ENCODE measurements around the gene CDC73. TPM values are rescaled to one million over a fixed set of nuclear protein-coding genes. Genes with fewer than 3 reads are reported as not detected.

CDC73 gene
- total RNA-seq, 2 experiments from 2014 or later = 65.4 to 66.5 TPM

DNA sequence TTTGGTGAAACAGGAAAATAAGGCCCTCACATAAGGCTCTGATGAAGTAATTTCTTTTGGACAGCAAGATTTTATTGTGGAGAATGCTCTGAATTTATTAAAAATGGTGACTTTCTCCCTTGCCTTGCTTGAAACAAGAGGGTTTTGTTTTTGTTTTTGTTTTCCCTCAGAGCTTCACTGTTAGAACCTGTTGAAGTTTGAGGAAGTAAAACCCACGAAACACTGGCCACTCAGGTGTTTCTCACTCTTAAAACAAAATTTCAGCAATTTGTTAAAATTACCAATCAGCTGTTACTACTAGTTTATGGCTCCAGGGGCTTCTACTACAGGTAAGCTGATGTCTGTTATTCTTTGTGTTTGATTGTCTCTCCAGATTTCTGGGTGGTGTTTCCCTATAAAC lies 177.2 kb downstream of the CDC73 start:
- CTCF ChIA-PET = no interaction called here
- no peak overlapping the region for H3K4me3 Mint-ChIP-seq

GRCh38 chr1:193301746-193302145 lies 179.9 kb downstream of the CDC73 start:
- no peaks in the 10 kb centered on the region for H3K36me3 ChIP-seq (ENCODE audit: insufficient read depth, low read length)
- no peak overlapping the region for H3K4me3 ChIP-seq (ENCODE audit: low read length)
- POLR2A ChIA-PET = no interaction called here
- intact Hi-C loops (cut with DNase I, micrococcal nuclease) = no loop called here
- H3K36me3 Mint-ChIP-seq (ENCODE audit: low read depth) = no peaks in the 10 kb centered on the region
- no peak overlapping the region for H3K27ac Mint-ChIP-seq
- H3K27ac ChIP-seq (ENCODE audit: low read depth in 1 of 2, low read length in 2 of 2) = no peak overlapping the region
- no peaks in the 10 kb centered on the region for H3K4me1 ChIP-seq (ENCODE audit: insufficient read depth, low read length)
- H3K9me3 ChIP-seq (ENCODE audit: control insufficient read depth in 1 of 2, insufficient read depth in 1 of 2, low read length in 2 of 2) = no peaks in the 10 kb centered on the region
- ATAC-seq (ENCODE audit: poor library complexity) = no peak
- CTCF ChIA-PET = no interaction called here
- H3K27me3 Mint-ChIP-seq = no peaks in the 10 kb centered on the region
- DNase-seq = no peak
- peaks cover 5% of the 10 kb centered on the region for H3K9me3 Mint-ChIP-seq
- TF ChIP-seq, protein P1, sequence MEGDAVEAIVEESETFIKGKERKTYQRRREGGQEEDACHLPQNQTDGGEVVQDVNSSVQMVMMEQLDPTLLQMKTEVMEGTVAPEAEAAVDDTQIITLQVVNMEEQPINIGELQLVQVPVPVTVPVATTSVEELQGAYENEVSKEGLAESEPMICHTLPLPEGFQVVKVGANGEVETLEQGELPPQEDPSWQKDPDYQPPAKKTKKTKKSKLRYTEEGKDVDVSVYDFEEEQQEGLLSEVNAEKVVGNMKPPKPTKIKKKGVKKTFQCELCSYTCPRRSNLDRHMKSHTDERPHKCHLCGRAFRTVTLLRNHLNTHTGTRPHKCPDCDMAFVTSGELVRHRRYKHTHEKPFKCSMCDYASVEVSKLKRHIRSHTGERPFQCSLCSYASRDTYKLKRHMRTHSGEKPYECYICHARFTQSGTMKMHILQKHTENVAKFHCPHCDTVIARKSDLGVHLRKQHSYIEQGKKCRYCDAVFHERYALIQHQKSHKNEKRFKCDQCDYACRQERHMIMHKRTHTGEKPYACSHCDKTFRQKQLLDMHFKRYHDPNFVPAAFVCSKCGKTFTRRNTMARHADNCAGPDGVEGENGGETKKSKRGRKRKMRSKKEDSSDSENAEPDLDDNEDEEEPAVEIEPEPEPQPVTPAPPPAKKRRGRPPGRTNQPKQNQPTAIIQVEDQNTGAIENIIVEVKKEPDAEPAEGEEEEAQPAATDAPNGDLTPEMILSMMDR (IDR thresholded peaks at IDR 0.05) = no peak
- H3K4me1 Mint-ChIP-seq (ENCODE audit: low read depth) = no peaks in the 10 kb centered on the region
- H3K27me3 ChIP-seq (ENCODE audit: control insufficient read depth in 1 of 2, insufficient read depth in 2 of 2, low read length in 2 of 2) = no peaks in the 10 kb centered on the region
- no peak overlapping the region for H3K4me3 Mint-ChIP-seq

More for the DNA sequence above, 177.2 kb downstream of the CDC73 start:
- peaks cover 10% of the 10 kb centered on the region for H3K9me3 Mint-ChIP-seq
- Histone ChIP-seq H3K27ac (ENCODE audit: low read depth in 1 of 2, low read length in 2 of 2) (no peak overlapping the region), H3K4me1 (ENCODE audit: insufficient read depth, low read length) (no peaks in the 10 kb centered on the region), H3K4me3 (ENCODE audit: low read length) (no peak overlapping the region), H3K27me3 (ENCODE audit: control insufficient read depth in 1 of 2, insufficient read depth in 2 of 2, low read length in 2 of 2) (no peaks in the 10 kb centered on the region), H3K9me3 (ENCODE audit: control insufficient read depth in 1 of 2, insufficient read depth in 1 of 2, low read length in 2 of 2) (no peaks in the 10 kb centered on the region), H3K36me3 (ENCODE audit: insufficient read depth, low read length) (no peaks in the 10 kb centered on the region)
- ATAC-seq (ENCODE audit: poor library complexity) (no peak), DNase-seq (no peak)
- H3K27ac Mint-ChIP-seq = no peak overlapping the region
- no peaks in the 10 kb centered on the region for H3K4me1 Mint-ChIP-seq (ENCODE audit: low read depth)
- no peaks in the 10 kb centered on the region for H3K36me3 Mint-ChIP-seq (ENCODE audit: low read depth)
- H3K27me3 Mint-ChIP-seq = no peaks in the 10 kb centered on the region
- TF ChIP-seq, protein P1 (IDR thresholded peaks at IDR 0.05) = no peak
- intact Hi-C loops (cut with DNase I, micrococcal nuclease) = no loop called here
- POLR2A ChIA-PET = no interaction called here

- Histone ChIP-seq H3K27me3 (ENCODE audit: control insufficient read depth in 1 of 2, insufficient read depth in 2 of 2, low read length in 2 of 2) (no peaks in the 10 kb centered on the region), H3K36me3 (ENCODE audit: insufficient read depth, low read length) (no peaks in the 10 kb centered on the region), H3K27ac (ENCODE audit: low read depth in 1 of 2, low read length in 2 of 2) (no peak overlapping the region), H3K4me1 (ENCODE audit: insufficient read depth, low read length) (no peaks in the 10 kb centered on the region), H3K9me3 (ENCODE audit: control insufficient read depth in 1 of 2, insufficient read depth in 1 of 2, low read length in 2 of 2) (no peaks in the 10 kb centered on the region), H3K4me3 (ENCODE audit: low read length) (no peak overlapping the region)
- ATAC-seq (ENCODE audit: poor library complexity) (no peak), DNase-seq (no peak)
- intact Hi-C loops (cut with DNase I, micrococcal nuclease) = no loop called here
- H3K9me3 Mint-ChIP-seq = no peaks in the 10 kb centered on the region
- CTCF ChIA-PET = no interaction called here
- H3K27me3 Mint-ChIP-seq = no peaks in the 10 kb centered on the region
- no peak overlapping the region for H3K27ac Mint-ChIP-seq
- no peak overlapping the region for H3K4me3 Mint-ChIP-seq
- TF ChIP-seq, protein P1 (IDR thresholded peaks at IDR 0.05) = no peak
- no peaks in the 10 kb centered on the region for H3K4me1 Mint-ChIP-seq (ENCODE audit: low read depth)
- POLR2A ChIA-PET = no interaction called here
- no peaks in the 10 kb centered on the region for H3K36me3 Mint-ChIP-seq (ENCODE audit: low read depth)
Measured at GRCh38 chr1:193303849-193304248, 182.0 kb downstream of the CDC73 start.

Small RNA genes within 50 kb of the gene (microRNA-seq; reads per million reads assigned to microRNA genes)
- gene MIR1278 (ENCODE audit: borderline microRNAs expressed, borderline replicate concordance) = not detected

Other genes with a start within 250 kb of the CDC73 start
- gene UCHL5, start 62.7 kb upstream of the CDC73 start, total RNA-seq = 10 to 100 TPM; 16.4 to 19.2 TPM
- 10 to 100 TPM; 46.1 to 46.3 TPM for gene RO60, start 62.4 kb upstream of the CDC73 start, total RNA-seq
- 1 to 10 TPM; 4.3 to 5.5 TPM for gene GLRX2, start 16.6 kb upstream of the CDC73 start, total RNA-seq
- gene B3GALT2, start 64.6 kb downstream of the CDC73 start, total RNA-seq = under 1 TPM; 0.22 to 0.25 TPM